H1 (cell line): Measurements from ENCODE around the gene VWA5B2. TPM values are rescaled to one million over a fixed set of nuclear protein-coding genes. Genes with fewer than 3 reads are reported as not detected.

Experiments used
- CTCF ChIA-PET: fragments of 300-600 bp; sonication (Branson Sonifier 250); formaldehyde crosslinking; loops from one replicate; lab custom pipeline; 2021; ENCODE audit not compliant: partially characterized antibody; lab: Charles Lee
- POLR2A ChIA-PET: fragments of 300-600 bp; sonication (Branson Sonifier 250); formaldehyde crosslinking; loops from one replicate; lab custom pipeline; 2021; ENCODE audit warnings: inconsistent platforms; ENCODE audit not compliant: partially characterized antibody; lab: Charles Lee
- DNase-seq, 2 experiments: peaks; one replicate each; pipeline versions ENCODE4 v3.0.0 to v3.0.0-alpha.2; 2010 to 2022; ENCODE audit warnings: low spot score in 2 of 2, low read depth in 1 of 2, mixed read lengths in 1 of 2
- FAIRE-seq: peaks from 2 replicates; lab custom pipeline; 2011; peaks lifted over from hg19 to GRCh38; lab: Jason Lieb, UNC
- H2AFZ ChIP-seq: 2 replicates; pipeline ENCODE4 v1.8.1; 2012; ENCODE audit warnings: low read length, inconsistent platforms
- H2AK5ac ChIP-seq: 2 replicates; pipeline ENCODE4 v1.6.1; 2013; ENCODE audit warnings: low read depth, low read length
- H2BK120ac ChIP-seq: replicated peaks from 2 replicates; pipeline ENCODE3; 2013; ENCODE audit warnings: low read depth, low read length, inconsistent platforms
- H2BK12ac ChIP-seq: 2 replicates; pipeline ENCODE4 v1.6.1; 2013; ENCODE audit warnings: low read depth, low read length
- H2BK15ac ChIP-seq: 2 replicates; pipeline ENCODE4 v1.6.1; 2013; ENCODE audit warnings: low read length
- H2BK20ac ChIP-seq: 2 replicates; pipeline ENCODE4 v1.6.1; 2013; ENCODE audit warnings: low read length
- H2BK5ac ChIP-seq: 2 replicates; pipeline ENCODE4 v1.6.1; 2013; ENCODE audit warnings: low read depth, low read length
- H3K14ac ChIP-seq: 2 replicates; pipeline ENCODE4 v1.6.1; 2013; ENCODE audit warnings: inconsistent platforms; ENCODE audit not compliant: insufficient read length
- H3K18ac ChIP-seq: 2 replicates; pipeline ENCODE4 v1.6.1; 2013; ENCODE audit warnings: low read length; ENCODE audit errors: extremely low read depth
- H3K23ac ChIP-seq: 2 replicates; pipeline ENCODE4 v1.6.1; 2013; ENCODE audit warnings: inconsistent platforms; ENCODE audit not compliant: insufficient read length
- H3K23me2 ChIP-seq: 2 replicates; pipeline ENCODE4 v1.6.1; 2013; ENCODE audit warnings: low read depth, low read length
- H3K27ac ChIP-seq: 2 replicates; pipeline ENCODE4 v1.6.1; 2011; ENCODE audit warnings: low read depth, low read length, inconsistent platforms
- H3K27me3 ChIP-seq, 4 experiments: replicated peaks in 1 of 4; 1 replicate in 1 of 4; 2 replicates in 3 of 4; pipeline versions ENCODE4 v1.6.1 to v1.8.1; 2011 to 2013; ENCODE audit warnings: low read length in 3 of 4, mild to moderate bottlenecking in 3 of 4, inconsistent platforms in 2 of 4, mixed read lengths in 2 of 4, moderate library complexity in 1 of 4; ENCODE audit not compliant: control insufficient read depth in 3 of 4, insufficient read depth in 3 of 4; ENCODE audit errors: extremely low read depth in 1 of 4
- H3K36me3 ChIP-seq, 4 experiments: 2 replicates each; pipeline versions ENCODE4 v1.6.1 to v1.8.1; 2011 to 2013; ENCODE audit warnings: mild to moderate bottlenecking in 4 of 4, low read length in 3 of 4, moderate library complexity in 2 of 4, control low read depth in 1 of 4, inconsistent platforms in 1 of 4; ENCODE audit not compliant: insufficient read depth in 4 of 4, control insufficient read depth in 2 of 4
- H3K4ac ChIP-seq: replicated peaks from 2 replicates; pipeline ENCODE3; 2013; ENCODE audit warnings: low read length, low read depth, mixed read lengths, inconsistent platforms; ENCODE audit not compliant: insufficient read length
- H3K4me1 ChIP-seq, 4 experiments: replicated peaks in 1 of 4; 1 replicate in 1 of 4; 2 replicates in 3 of 4; pipeline versions ENCODE4 v1.6.1 to v1.8.1; 2011 to 2013; ENCODE audit warnings: low read length in 3 of 4, inconsistent platforms in 2 of 4, mixed read lengths in 1 of 4; ENCODE audit not compliant: insufficient read depth in 4 of 4, control insufficient read depth in 3 of 4
- H3K4me2 ChIP-seq, 2 experiments: 2 replicates each; pipeline versions ENCODE4 v1.6.1 to v1.8.1; 2011 to 2013; ENCODE audit warnings: low read depth in 2 of 2, low read length in 2 of 2, control low read depth in 1 of 2, inconsistent platforms in 1 of 2, mild to moderate bottlenecking in 1 of 2; ENCODE audit not compliant: insufficient read depth in 1 of 2
- H3K4me3 ChIP-seq, 4 experiments: fragments of 200-600, 300-600 bp in 1 of 4; sonication (generic), shearing (Covaris generic), sonication (Bioruptor Twin) in 1 of 4; 2 replicates each; pipeline versions ENCODE4 v1.5.1 to v1.8.1; 2011 to 2016; ENCODE audit warnings: low read length in 4 of 4, low read depth in 3 of 4, control low read depth in 2 of 4, inconsistent platforms in 2 of 4, mild to moderate bottlenecking in 2 of 4, mixed read lengths in 1 of 4, moderate library complexity in 1 of 4; ENCODE audit not compliant: insufficient read depth in 2 of 4; ENCODE audit errors: extremely low read depth in 1 of 4
- H3K56ac ChIP-seq: replicated peaks from 2 replicates; pipeline ENCODE3; 2013; ENCODE audit warnings: low read depth, mild to moderate bottlenecking, mixed read lengths, low read length, inconsistent platforms; ENCODE audit not compliant: insufficient read length
- H3K79me1 ChIP-seq: 2 replicates; pipeline ENCODE4 v1.6.1; 2013; ENCODE audit warnings: low read depth, low read length, control low read depth
- H3K79me2 ChIP-seq, 2 experiments: 2 replicates each; pipeline versions ENCODE4 v1.6.1 to v1.8.1; 2012 to 2013; ENCODE audit warnings: low read length in 2 of 2, mild to moderate bottlenecking in 2 of 2, inconsistent platforms in 1 of 2; ENCODE audit not compliant: insufficient read depth in 2 of 2, control insufficient read depth in 1 of 2
- H3K9ac ChIP-seq, 4 experiments: replicated peaks in 1 of 4; 1 replicate in 1 of 4; 2 replicates in 3 of 4; pipeline versions ENCODE4 v1.6.1 to v1.8.1; 2011 to 2013; ENCODE audit warnings: low read depth in 3 of 4, low read length in 3 of 4, control low read depth in 2 of 4, mild to moderate bottlenecking in 2 of 4, moderate library complexity in 2 of 4, inconsistent platforms in 1 of 4; ENCODE audit errors: extremely low read depth in 1 of 4
- H3K9me3 ChIP-seq, 2 experiments: 2 replicates each; pipeline versions ENCODE4 v1.6.1 to v1.8.1; 2012 to 2013; ENCODE audit warnings: mild to moderate bottlenecking in 2 of 2, moderate library complexity in 2 of 2, control low read depth in 1 of 2, inconsistent platforms in 1 of 2, low read depth in 1 of 2, low read length in 1 of 2, mixed read lengths in 1 of 2; ENCODE audit not compliant: insufficient read depth in 2 of 2
- H4K20me1 ChIP-seq, 2 experiments: replicated peaks in 1 of 2; 2 replicates each; pipeline versions ENCODE3 to v1.8.1; 2011 to 2013; ENCODE audit warnings: inconsistent platforms in 2 of 2, low read length in 2 of 2, mild to moderate bottlenecking in 1 of 2; ENCODE audit not compliant: insufficient read depth in 2 of 2, control insufficient read depth in 1 of 2
- H4K5ac ChIP-seq: 2 replicates; pipeline ENCODE4 v1.6.1; 2013; ENCODE audit warnings: low read length, low read depth, mixed read lengths, inconsistent platforms; ENCODE audit not compliant: insufficient read length
- H4K8ac ChIP-seq: 2 replicates; pipeline ENCODE4 v1.8.0; 2013; ENCODE audit warnings: mild to moderate bottlenecking, moderate library complexity, low read length, inconsistent platforms; ENCODE audit not compliant: insufficient read depth; ENCODE audit errors: extremely low read depth
- H4K91ac ChIP-seq: replicated peaks from 2 replicates; pipeline ENCODE3; 2013; ENCODE audit warnings: low read length, mixed read lengths, inconsistent platforms; ENCODE audit not compliant: insufficient read length
- ATF3 ChIP-seq: IDR thresholded peaks from 2 replicates; pipeline ENCODE4 v1.6.1; 2011; ENCODE audit warnings: low read depth, mild to moderate bottlenecking, low read length; ENCODE audit not compliant: insufficient read depth
- BRCA1 ChIP-seq: IDR thresholded peaks from 2 replicates; pipeline ENCODE4 v1.6.1; 2012; ENCODE audit warnings: low read depth, low read length, improper control_type of control experiment
- EP300 ChIP-seq, 2 experiments: IDR thresholded peaks; 1 replicate in 1 of 2; 2 replicates in 1 of 2; pipeline ENCODE4 v1.6.1; 2011 to 2012; ENCODE audit warnings: low read depth in 2 of 2, low read length in 2 of 2, mild to moderate bottlenecking in 2 of 2, borderline replicate concordance in 1 of 2, inconsistent platforms in 1 of 2, moderate library complexity in 1 of 2
- FOSL1 ChIP-seq: IDR thresholded peaks from 2 replicates; pipeline ENCODE4 v1.6.1; 2011; ENCODE audit warnings: mild to moderate bottlenecking, low read depth, low read length, moderate library complexity; ENCODE audit not compliant: insufficient read depth
- GTF2F1 ChIP-seq: IDR thresholded peaks from 2 replicates; pipeline ENCODE4 v1.6.1; 2012; ENCODE audit warnings: low read depth, low read length, improper control_type of control experiment, borderline replicate concordance
- RAD21 ChIP-seq, 2 experiments: IDR thresholded peaks in 1 of 2; conservative IDR thresholded peaks in 1 of 2; 2 replicates each; pipeline ENCODE4 v1.6.1; 2011; ENCODE audit warnings: low read depth in 2 of 2, low read length in 2 of 2, improper control_type of control experiment in 1 of 2, inconsistent platforms in 1 of 2, mild to moderate bottlenecking in 1 of 2, moderate library complexity in 1 of 2
- RBBP5 ChIP-seq: IDR thresholded peaks from 2 replicates; pipeline ENCODE4 v1.7.1; 2012; ENCODE audit warnings: low read depth, mild to moderate bottlenecking, inconsistent platforms, low read length, moderate library complexity, borderline replicate concordance
- TAF1 ChIP-seq: IDR thresholded peaks from 2 replicates; pipeline ENCODE4 v1.6.1; 2011; ENCODE audit warnings: mild to moderate bottlenecking, low read depth, low read length
- ZNF274 ChIP-seq: IDR thresholded peaks from 2 replicates; pipeline ENCODE4 v1.7.0; 2012; ENCODE audit warnings: low read length, borderline replicate concordance; ENCODE audit errors: extremely low read depth
- WGBS, 2 experiments: shearing (Covaris generic) in 1 of 2; methylation state at CpG; one replicate each; pipeline versions ENCODE4 v1.1.6 to v1.1.7; 2013 to 2015; ENCODE audit warnings: low lambda C conversion rate in 2 of 2, mixed read lengths in 2 of 2, inconsistent platforms in 1 of 2, low coverage in 1 of 2, missing lambda C conversion rate in 1 of 2; ENCODE audit not compliant: insufficient replicate concordance in 2 of 2, insufficient coverage in 1 of 2, insufficient read length in 1 of 2; ENCODE audit errors: extremely low coverage in 1 of 2, missing lambda C conversion rate in 1 of 2; 5-methylcytosine and 5-hydroxymethylcytosine counted together
- polyA plus RNA-seq, 7 experiments: library from polyadenylated mRNA; depleted of rRNA in 3 of 7; stranded (reverse) in 5 of 7; unstranded in 2 of 7; fragments of >200 nt in 5 of 7; fragments of 200-250 nt in 2 of 7; gene quantifications; 1 replicate in 5 of 7; 2 replicates in 1 of 7; 4 replicates in 1 of 7; pipeline versions ENCODE4 v1.2.1 to v1.2.3, GENCODE V29; 2011 to 2013; ENCODE audit warnings: missing spikeins in 2 of 7, mixed read lengths in 2 of 7
- total RNA-seq: library from RNA; stranded (reverse); fragmentation: NEBNext Ultra II Directional; extraction: Animal tissue kit (Norgen Biotek cat#: 25700); gene quantifications from 2 replicates; pipeline ENCODE4 v1.2.1, GENCODE V29; 2021

VWA5B2 gene
- total and polyA plus RNA-seq, 2 of the 8 experiments (the other 6 are each of a cell fraction or from before 2014, with no cell fraction given), result 0.53 to 0.56 TPM

DNA sequence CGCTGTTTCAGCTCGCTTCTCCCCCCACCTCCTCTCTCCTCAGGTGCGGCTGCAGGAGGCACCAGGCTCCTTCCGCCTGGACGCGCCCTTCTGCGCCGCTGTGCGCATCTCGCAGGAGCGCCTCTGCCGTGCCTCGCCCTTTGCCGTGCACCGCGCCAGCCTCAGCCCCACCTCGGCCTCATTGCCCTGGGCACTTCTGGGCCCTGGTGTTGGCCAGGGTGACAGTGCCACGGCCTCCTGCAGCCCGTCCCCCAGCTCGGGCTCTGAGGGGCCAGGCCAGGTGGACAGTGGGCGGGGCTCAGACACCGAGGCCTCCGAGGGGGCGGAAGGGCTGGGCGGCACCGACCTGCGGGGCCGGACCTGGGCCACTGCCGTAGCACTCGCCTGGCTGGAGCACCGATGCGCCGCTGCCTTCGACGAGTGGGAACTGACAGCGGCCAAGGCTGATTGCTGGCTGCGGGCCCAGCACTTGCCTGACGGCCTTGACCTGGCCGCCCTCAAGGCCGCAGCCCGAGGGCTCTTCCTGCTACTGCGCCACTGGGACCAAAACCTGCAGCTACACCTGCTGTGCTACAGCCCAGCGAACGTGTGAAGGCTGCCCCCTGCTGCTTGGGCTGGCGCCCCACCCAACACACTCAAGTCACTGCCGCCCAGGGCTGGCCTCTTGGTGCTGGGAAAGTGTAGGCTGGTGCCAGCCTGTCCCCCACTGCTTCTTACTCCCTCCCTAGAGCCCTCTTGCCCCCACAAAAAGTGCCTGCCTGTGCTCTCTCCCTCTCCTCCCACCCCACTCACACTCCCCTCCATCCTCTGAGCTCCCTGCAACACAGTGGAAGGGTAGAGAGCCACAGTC is 12.3 kb downstream of the VWA5B2 start:
- H3K36me3 ChIP-seq, result peaks cover 13 to 34% (median 23%) of the 10 kb centered on the region in 4 experiments; a peak in 7 of 8 replicates
- POLR2A ChIA-PET, result interaction anchor here (0.6 to 3.4 kb wide), 14 partner anchors 9 to 97 kb away, joined by 3 to 13 read pairs (median 5); partner anchors contain the start of genes CAMK2N2 and EEF1AKMT4
- no peak overlapping the region for H2BK15ac ChIP-seq
- H3K79me1 ChIP-seq, result peaks cover 2% of the 10 kb centered on the region
- H3K4me1 ChIP-seq, result peaks cover 0 to 5% (median 1%) of the 10 kb centered on the region in 4 experiments; a peak in 3 of 7 replicates
- H3K14ac ChIP-seq, result no peak overlapping the region
- no peak overlapping the region for H4K5ac ChIP-seq
- no peak overlapping the region; the same call in 1 of the 2 replicates for H3K18ac ChIP-seq
- H4K20me1 ChIP-seq, result peaks cover 8 to 16% of the 10 kb centered on the region in 2 experiments
- H3K9ac ChIP-seq, result 0 out of 7 replicates have a peak overlapping the region, but pooled peaks of 1 of the 4 experiments have one; percentile 4
- no peak overlapping the region for H2BK5ac ChIP-seq
- no peak overlapping the region for H2BK20ac ChIP-seq
- H3K9me3 ChIP-seq, result no peaks in the 10 kb centered on the region
- no peak overlapping the region for H3K4ac ChIP-seq
- WGBS, 2 experiments, result 16% methylated on average over 38 of the region's 46 CpGs; no CpG with 5 or more reads in 1 of the 2 experiments
- no peak overlapping the region for H2AFZ ChIP-seq
- H2BK120ac ChIP-seq, result no peak overlapping the region
- no peak overlapping the region for H2AK5ac ChIP-seq
- H3K23ac ChIP-seq, result no peak overlapping the region
- peak overlapping the region; percentile 31; the same call in 1 of the 2 replicates for H4K8ac ChIP-seq
- no peaks in the 10 kb centered on the region; a peak in 2 of 7 replicates for H3K27me3 ChIP-seq
- no peak overlapping the region for H4K91ac ChIP-seq
- no peak overlapping the region for H2BK12ac ChIP-seq
- no peak overlapping the region for H3K27ac ChIP-seq
- H3K79me2 ChIP-seq, result no peaks in the 10 kb centered on the region
- no peak overlapping the region for H3K56ac ChIP-seq
- peak overlapping the region; percentile 37 to 82 for H3K4me2 ChIP-seq
- CTCF ChIA-PET, result interaction anchor here (0.7 to 8.9 kb wide), 16 partner anchors 8 to 97 kb away, joined by 3 to 183 read pairs (median 5); partner anchors contain the start of genes EEF1AKMT4 and VWA5B2
- DNase-seq, result peak in 1 of 2 experiments; percentile 57
- H3K23me2 ChIP-seq, result no peaks in the 10 kb centered on the region; the same call in 1 of the 2 replicates
- peak overlapping the region in 3 of 4 experiments; percentile 26 to 54 (median 42); a peak in 6 of 8 replicates for H3K4me3 ChIP-seq
- FAIRE-seq, result no peak
- TF ChIP-seq ATF3, result no peak
- TF ChIP-seq BRCA1, result no peak
- TF ChIP-seq TAF1, result 0 out of 2 replicates have a peak, but pooled peaks have one; percentile 16
- TF ChIP-seq GTF2F1, result no peak
- TF ChIP-seq RAD21 (IDR thresholded peaks at IDR 0.05 in 1 of 2, conservative IDR thresholded peaks at IDR 0.05 in 1 of 2; ENCODE audit: low read depth in 2 of 2, low read length in 2 of 2), result peak; percentile 45 to 65
- TF ChIP-seq ZNF274, result no peak
- 0 out of 2 replicates have a peak, but pooled peaks have one; percentile 32 for TF ChIP-seq RBBP5
- TF ChIP-seq EP300 (IDR thresholded peaks at IDR 0.05; ENCODE audit: borderline replicate concordance in 1 of 2, low read depth in 2 of 2, low read length in 2 of 2), result no peak
- TF ChIP-seq FOSL1, result no peak
